ENCODE measurements around the gene RNF220. TPM values are rescaled to one million over a fixed set of nuclear protein-coding genes. Genes with fewer than 3 reads are reported as not detected.

The RNF220 gene
- total RNA-seq, 2 donors from 2014 or later: 85.4 to 124 TPM

- H3K27me3 ChIP-seq: no peaks in the 10 kb centered on the region
- H3K4me3 ChIP-seq: no peak overlapping the region
- no peaks in the 10 kb centered on the region for H3K36me3 ChIP-seq (replicated peaks in 1 of 2; ENCODE audit: insufficient read depth in 1 of 2, low read depth in 2 of 2)
- WGBS, 2 donors: 81 to 83% methylated on average over 6 of the region's 6 CpGs
- TF ChIP-seq POLR2A (IDR thresholded peaks at IDR 0.05): no peak
- TF ChIP-seq, protein P1, sequence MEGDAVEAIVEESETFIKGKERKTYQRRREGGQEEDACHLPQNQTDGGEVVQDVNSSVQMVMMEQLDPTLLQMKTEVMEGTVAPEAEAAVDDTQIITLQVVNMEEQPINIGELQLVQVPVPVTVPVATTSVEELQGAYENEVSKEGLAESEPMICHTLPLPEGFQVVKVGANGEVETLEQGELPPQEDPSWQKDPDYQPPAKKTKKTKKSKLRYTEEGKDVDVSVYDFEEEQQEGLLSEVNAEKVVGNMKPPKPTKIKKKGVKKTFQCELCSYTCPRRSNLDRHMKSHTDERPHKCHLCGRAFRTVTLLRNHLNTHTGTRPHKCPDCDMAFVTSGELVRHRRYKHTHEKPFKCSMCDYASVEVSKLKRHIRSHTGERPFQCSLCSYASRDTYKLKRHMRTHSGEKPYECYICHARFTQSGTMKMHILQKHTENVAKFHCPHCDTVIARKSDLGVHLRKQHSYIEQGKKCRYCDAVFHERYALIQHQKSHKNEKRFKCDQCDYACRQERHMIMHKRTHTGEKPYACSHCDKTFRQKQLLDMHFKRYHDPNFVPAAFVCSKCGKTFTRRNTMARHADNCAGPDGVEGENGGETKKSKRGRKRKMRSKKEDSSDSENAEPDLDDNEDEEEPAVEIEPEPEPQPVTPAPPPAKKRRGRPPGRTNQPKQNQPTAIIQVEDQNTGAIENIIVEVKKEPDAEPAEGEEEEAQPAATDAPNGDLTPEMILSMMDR (IDR thresholded peaks at IDR 0.05): no peak
- DNase-seq (no peak), ATAC-seq (no peak)
- peaks cover 14% of the 10 kb centered on the region for H3K4me1 ChIP-seq
- no peak overlapping the region for H3K27ac ChIP-seq
- H3K9me3 ChIP-seq: no peaks in the 10 kb centered on the region
- intact Hi-C loops (cut with DNase I): no loop called here
Observed at GRCh38 chr1:44613941-44614340, 208.9 kb downstream of the RNF220 start.

DNA sequence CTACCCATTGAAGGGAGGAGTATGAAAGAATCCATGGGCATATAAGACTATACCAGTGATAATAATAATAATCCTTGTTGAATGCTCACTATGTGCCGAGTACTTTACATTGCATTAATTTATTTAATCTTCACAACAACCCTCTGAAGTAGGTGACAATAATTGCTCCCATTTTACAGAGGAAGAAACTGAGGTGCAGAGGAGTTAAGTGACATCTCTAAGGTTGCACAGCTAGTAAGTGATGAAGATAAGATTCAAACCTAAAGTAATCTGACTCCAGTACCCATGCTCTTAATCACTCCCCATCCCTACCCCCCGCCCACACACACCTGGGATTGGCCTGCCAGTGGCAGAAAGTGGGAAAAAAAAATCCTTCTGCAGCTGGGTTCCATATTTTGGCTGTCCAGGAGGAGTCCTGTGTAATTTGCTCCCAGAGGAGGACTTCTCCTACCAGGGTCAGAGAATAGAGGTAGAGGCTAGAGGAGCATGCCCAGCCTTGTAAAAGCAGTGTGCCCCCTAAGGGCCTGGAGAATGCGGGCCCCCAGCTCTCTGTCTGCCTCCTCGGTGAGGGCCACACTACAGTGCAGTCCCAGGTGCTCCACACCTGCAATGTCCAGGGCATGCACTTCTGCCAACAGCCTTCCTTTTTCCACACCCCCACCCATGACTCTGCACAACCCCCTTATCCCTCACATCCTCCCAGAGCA lies 211.4 kb downstream of the RNF220 start:
- Histone ChIP-seq H3K4me1 (peaks cover 14% of the 10 kb centered on the region), H3K36me3 (replicated peaks in 1 of 2; ENCODE audit: insufficient read depth in 1 of 2, low read depth in 2 of 2) (no peaks in the 10 kb centered on the region), H3K9me3 (no peaks in the 10 kb centered on the region), H3K27me3 (no peaks in the 10 kb centered on the region), H3K27ac (no peak overlapping the region), H3K4me3 (no peak overlapping the region)
- no peak for TF ChIP-seq POLR2A (IDR thresholded peaks at IDR 0.05)
- TF ChIP-seq, protein P1 (IDR thresholded peaks at IDR 0.05): no peak
- WGBS, 2 donors: 46 to 50% methylated on average over 4 of the region's 4 CpGs
- DNase-seq (peak in 1 of 4 donors; percentile 39), ATAC-seq (peak; percentile 39)
- intact Hi-C loops (cut with DNase I): no loop called here

DNA sequence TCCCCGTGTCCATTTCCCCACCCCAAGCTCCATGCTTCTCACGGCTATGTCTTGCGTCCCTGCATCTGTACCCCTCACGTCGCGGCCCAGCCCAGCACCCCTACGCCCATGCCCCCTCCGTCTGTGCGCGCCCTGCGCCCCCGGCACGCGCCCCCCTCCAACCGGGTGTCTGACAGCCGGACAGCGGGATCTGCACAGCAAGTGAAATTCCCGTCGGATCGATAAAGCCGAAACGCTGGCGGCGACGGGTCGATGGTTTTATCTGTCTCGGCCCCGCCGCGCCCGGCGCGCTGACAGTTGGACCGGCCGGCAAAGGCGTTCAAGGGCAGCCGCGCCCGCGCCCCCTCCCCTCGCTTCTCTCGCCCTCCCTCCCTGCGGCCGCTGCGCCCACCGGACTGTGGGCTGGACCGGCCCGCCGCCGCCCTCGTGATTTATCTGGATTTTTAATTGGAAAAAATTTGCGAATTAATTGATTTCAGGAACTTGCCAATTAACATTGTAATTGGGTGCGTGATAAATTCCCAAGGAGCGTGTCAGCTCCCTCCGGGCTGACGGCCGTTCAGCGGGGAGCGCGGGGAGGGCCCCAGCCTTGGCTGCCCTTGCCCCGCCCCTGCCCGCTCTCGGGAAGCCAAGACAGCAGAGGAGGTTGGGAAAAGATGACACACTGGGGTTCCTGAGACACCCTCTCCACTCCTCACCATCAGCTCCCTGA lies 212.1 kb downstream of the RNF220 start:
- WGBS, 2 donors: 13 to 19% methylated on average over 44 to 63 of the region's 63 CpGs
- H3K27ac ChIP-seq: no peak overlapping the region
- TF ChIP-seq, protein P1 (IDR thresholded peaks at IDR 0.05): no peak
- TF ChIP-seq POLR2A (IDR thresholded peaks at IDR 0.05): no peak
- no peaks in the 10 kb centered on the region for H3K9me3 ChIP-seq
- intact Hi-C loops (cut with DNase I): no loop called here
- H3K4me1 ChIP-seq: peaks cover 14% of the 10 kb centered on the region
- DNase-seq (peak in 2 of 4 donors; percentile 22 to 26), ATAC-seq (peak; percentile 46)
- H3K4me3 ChIP-seq: no peak overlapping the region
- no peaks in the 10 kb centered on the region for H3K36me3 ChIP-seq (replicated peaks in 1 of 2; ENCODE audit: insufficient read depth in 1 of 2, low read depth in 2 of 2)
- H3K27me3 ChIP-seq: no peaks in the 10 kb centered on the region

DNA sequence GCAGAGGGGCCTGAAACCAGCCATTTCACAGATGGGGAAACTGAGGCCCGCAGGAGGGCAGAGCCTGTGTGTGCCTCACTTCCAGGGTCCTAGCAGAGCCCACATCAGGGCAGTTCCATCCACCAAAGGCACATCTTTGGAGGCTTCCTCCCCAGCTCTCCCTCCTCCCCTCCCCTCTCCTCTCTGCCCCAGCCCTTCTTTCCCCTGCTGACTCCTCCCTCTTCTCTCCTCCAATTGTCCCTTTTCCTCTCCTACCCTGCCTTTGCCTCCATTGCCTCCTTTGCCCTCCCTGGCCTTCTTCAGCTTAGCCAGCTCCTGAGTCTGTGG lies 212.6 kb downstream of the RNF220 start:
- TF ChIP-seq POLR2A (IDR thresholded peaks at IDR 0.05): no peak
- Histone ChIP-seq H3K27me3 (no peaks in the 10 kb centered on the region), H3K36me3 (replicated peaks in 1 of 2; ENCODE audit: insufficient read depth in 1 of 2, low read depth in 2 of 2) (no peaks in the 10 kb centered on the region), H3K27ac (no peak overlapping the region), H3K9me3 (no peaks in the 10 kb centered on the region), H3K4me1 (peaks cover 14% of the 10 kb centered on the region), H3K4me3 (no peak overlapping the region)
- no peak for DNase-seq
- intact Hi-C loops (cut with DNase I): no loop called here
- 67 to 80% methylated on average over 1 of the region's 1 CpG for WGBS, 2 donors
- ATAC-seq: no peak

GRCh38 chr1:44619261-44619900 lies 214.3 kb downstream of the RNF220 start:
- Histone ChIP-seq H3K27me3 (no peaks in the 10 kb centered on the region), H3K4me1 (peaks cover 14% of the 10 kb centered on the region), H3K9me3 (no peaks in the 10 kb centered on the region), H3K36me3 (replicated peaks in 1 of 2; ENCODE audit: insufficient read depth in 1 of 2, low read depth in 2 of 2) (no peaks in the 10 kb centered on the region), H3K27ac (no peak overlapping the region), H3K4me3 (no peak overlapping the region)
- TF ChIP-seq, protein P1 (IDR thresholded peaks at IDR 0.05): no peak
- no peak for TF ChIP-seq POLR2A (IDR thresholded peaks at IDR 0.05)
- intact Hi-C loops (cut with DNase I): no loop called here
- ATAC-seq (no peak), DNase-seq (no peak)
- 61 to 71% methylated on average over 12 of the region's 12 CpGs for WGBS, 2 donors

Data from body of pancreas (tissue), 4 donors.